Immature natural killer cell (primary cell): ENCODE measurements around the gene YJEFN3. TPM values are rescaled to one million over a fixed set of nuclear protein-coding genes. Genes with fewer than 3 reads are reported as not detected.

Experiments used
- DNase-seq, 3 donors: peaks; one replicate each; pipeline ENCODE4 v3.0.0; 2022; ENCODE audit warnings: mixed read lengths in 1 of 3
- H3K27ac Mint-ChIP-seq, 6 donors: one replicate each; pipeline ENCODE4 v1.8.0; 2020; ENCODE audit warnings: mixed read lengths in 6 of 6, mild to moderate bottlenecking in 5 of 6, inconsistent platforms in 4 of 6, moderate library complexity in 3 of 6
- H3K27me3 Mint-ChIP-seq, 3 donors: one replicate each; pipeline ENCODE4 v1.8.0; 2020 to 2021; ENCODE audit warnings: low read depth in 3 of 3, mild to moderate bottlenecking in 3 of 3, mixed read lengths in 3 of 3, moderate library complexity in 3 of 3, inconsistent platforms in 1 of 3
- H3K36me3 Mint-ChIP-seq, 3 donors: one replicate each; pipeline ENCODE4 v1.8.0; 2020; ENCODE audit warnings: mixed read lengths in 3 of 3, inconsistent platforms in 2 of 3, mild to moderate bottlenecking in 2 of 3
- H3K4me1 Mint-ChIP-seq, 2 donors: one replicate each; pipeline ENCODE4 v1.8.0; 2020; ENCODE audit warnings: inconsistent platforms in 2 of 2, mild to moderate bottlenecking in 2 of 2, mixed read lengths in 2 of 2, moderate library complexity in 1 of 2
- H3K4me3 Mint-ChIP-seq, 5 donors: one replicate each; pipeline ENCODE4 v1.8.0; 2020; ENCODE audit warnings: mild to moderate bottlenecking in 5 of 5, mixed read lengths in 5 of 5, inconsistent platforms in 3 of 5, moderate library complexity in 3 of 5
- H3K9me3 Mint-ChIP-seq, 6 donors: one replicate each; pipeline ENCODE4 v1.8.0; 2020; ENCODE audit warnings: mild to moderate bottlenecking in 6 of 6, mixed read lengths in 6 of 6, inconsistent platforms in 4 of 6, moderate library complexity in 3 of 6
- polyA plus RNA-seq, 3 donors: library from polyadenylated mRNA; unstranded; fragments of 300-500 nt; fragmentation: Illumina TruSeq; gene quantifications; one replicate each; pipeline ENCODE4 v1.2.3, GENCODE V29; 2021

Gene YJEFN3, protein sequence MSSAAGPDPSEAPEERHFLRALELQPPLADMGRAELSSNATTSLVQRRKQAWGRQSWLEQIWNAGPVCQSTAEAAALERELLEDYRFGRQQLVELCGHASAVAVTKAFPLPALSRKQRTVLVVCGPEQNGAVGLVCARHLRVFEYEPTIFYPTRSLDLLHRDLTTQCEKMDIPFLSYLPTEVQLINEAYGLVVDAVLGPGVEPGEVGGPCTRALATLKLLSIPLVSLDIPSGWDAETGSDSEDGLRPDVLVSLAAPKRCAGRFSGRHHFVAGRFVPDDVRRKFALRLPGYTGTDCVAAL
- under 1 TPM in 1 of 3 donors, not detected in 2; 0.21 TPM for polyA plus RNA-seq

DNA sequence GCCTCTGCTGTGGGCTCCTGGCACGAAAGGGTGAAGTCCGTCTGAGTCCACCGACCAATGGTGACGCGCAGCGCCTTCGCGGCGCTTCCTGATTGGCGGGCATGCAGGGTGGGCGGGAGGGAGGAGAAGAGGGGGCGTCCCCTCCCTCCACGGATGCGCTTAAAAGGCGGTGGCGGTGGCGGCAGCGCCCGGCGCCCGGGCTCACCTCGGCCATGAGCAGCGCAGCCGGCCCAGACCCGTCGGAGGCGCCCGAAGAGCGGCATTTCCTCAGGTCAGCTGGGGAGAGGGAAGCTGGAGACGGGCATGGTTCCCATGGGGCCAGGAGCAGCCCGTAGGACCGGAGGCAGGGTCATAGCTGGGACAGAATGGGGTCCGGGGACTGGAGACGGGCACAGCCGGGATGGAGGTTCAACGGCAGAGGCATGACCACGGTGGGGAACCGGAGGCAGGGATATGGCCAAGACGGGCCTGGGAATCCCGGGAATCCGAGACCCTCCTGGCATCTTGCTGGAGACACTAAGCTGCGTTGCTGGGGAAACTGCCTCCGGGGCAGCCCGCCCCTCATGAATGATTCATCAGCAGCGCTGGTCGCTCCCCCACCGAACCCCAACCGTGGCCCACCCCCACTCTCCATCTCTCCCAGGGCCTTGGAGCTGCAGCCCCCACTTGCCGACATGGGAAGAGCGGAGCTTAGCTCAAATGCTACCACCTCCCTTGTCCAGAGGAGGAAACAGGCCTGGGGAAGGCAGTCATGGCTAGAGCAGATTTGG, at the start of gene YJEFN3:
Gene YJEFN3, plus strand, starts transcription at position 191 of the 770 bp plus-strand sequence. Its CDS starts 22 bp downstream, at position 213.
- Mint-ChIP-seq H3K9me3 (no peaks in the 10 kb centered on the region), H3K4me1 (peaks cover 2 to 6% of the 10 kb centered on the region in 2 donors), H3K27me3 (peaks cover 0 to 16% (median 9%) of the 10 kb centered on the region in 3 donors), H3K27ac (peak within 1 kb of the TSS in 3 of 6 donors; percentile 35 to 57 (median 48)), H3K36me3 (peaks cover 0 to 3% (median 0%) of the 10 kb centered on the region in 3 donors), H3K4me3 (no peak within 1 kb of the TSS)
- DNase-seq: no peak

DNA sequence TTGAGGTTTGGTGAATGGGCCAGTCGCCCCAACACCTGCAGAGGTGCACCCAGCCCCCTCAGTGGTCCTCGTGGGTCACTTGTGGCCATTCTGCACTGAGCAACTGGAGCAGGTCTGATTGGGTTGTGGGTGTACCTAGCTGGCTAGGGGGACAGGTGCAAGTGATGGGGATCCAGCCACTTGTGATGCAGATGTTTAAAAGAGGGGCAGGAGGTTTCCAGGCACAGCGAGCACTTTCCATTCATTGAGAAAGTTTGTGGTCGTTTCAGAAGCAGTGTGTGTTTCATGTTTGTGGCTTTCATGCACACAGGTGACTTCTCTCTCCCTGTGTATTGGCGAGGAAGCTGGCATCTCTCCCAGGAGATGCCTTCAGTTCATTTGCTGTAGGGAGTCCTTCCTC, 48.0 kb upstream of the YJEFN3 start:
- Mint-ChIP-seq H3K4me1 (peaks cover 60 to 75% of the 10 kb centered on the region in 2 donors), H3K27ac (peak overlapping the region in 5 of 6 donors; percentile 12 to 84 (median 65)), H3K4me3 (no peak overlapping the region), H3K9me3 (no peaks in the 10 kb centered on the region), H3K27me3 (peaks cover 0 to 6% (median 4%) of the 10 kb centered on the region in 3 donors), H3K36me3 (peaks cover 0 to 3% (median 0%) of the 10 kb centered on the region in 3 donors)
- no peak for DNase-seq

- H3K9me3 Mint-ChIP-seq: no peaks in the 10 kb centered on the region
- peaks cover 0 to 11% (median 5%) of the 10 kb centered on the region in 3 donors for H3K27me3 Mint-ChIP-seq
- H3K4me1 Mint-ChIP-seq: peaks cover 52 to 61% of the 10 kb centered on the region in 2 donors
- H3K4me3 Mint-ChIP-seq: no peak overlapping the region
- no peak for DNase-seq
- H3K36me3 Mint-ChIP-seq: peaks cover 0 to 3% (median 0%) of the 10 kb centered on the region in 3 donors
- H3K27ac Mint-ChIP-seq: peak overlapping the region; percentile 45 to 81 (median 69)
These were observed 45.7 kb upstream of the YJEFN3 start for GRCh38 chr19:19482809-19483596.

GRCh38 chr19:19485161-19485997, 43.3 kb upstream of the YJEFN3 start:
- no peak for DNase-seq
- Mint-ChIP-seq H3K36me3 (peaks cover 0 to 4% (median 0%) of the 10 kb centered on the region in 3 donors), H3K27me3 (peaks cover 0 to 27% (median 17%) of the 10 kb centered on the region in 3 donors), H3K4me3 (no peak overlapping the region), H3K27ac (peak overlapping the region; percentile 68 to 85 (median 73)), H3K9me3 (no peaks in the 10 kb centered on the region), H3K4me1 (peaks cover 60 to 66% of the 10 kb centered on the region in 2 donors)

- Mint-ChIP-seq H3K27me3 (peaks cover 0 to 30% (median 20%) of the 10 kb centered on the region in 3 donors), H3K4me1 (peaks cover 60 to 66% of the 10 kb centered on the region in 2 donors), H3K4me3 (no peak overlapping the region), H3K27ac (peak overlapping the region in 5 of 6 donors; percentile 68 to 85 (median 79)), H3K36me3 (peaks cover 0 to 6% (median 0%) of the 10 kb centered on the region in 3 donors), H3K9me3 (no peaks in the 10 kb centered on the region)
- DNase-seq: no peak
These were observed 42.8 kb upstream of the YJEFN3 start for GRCh38 chr19:19485998-19486290.

GRCh38 chr19:19486343-19487076, 42.2 kb upstream of the YJEFN3 start:
- DNase-seq: no peak

DNA sequence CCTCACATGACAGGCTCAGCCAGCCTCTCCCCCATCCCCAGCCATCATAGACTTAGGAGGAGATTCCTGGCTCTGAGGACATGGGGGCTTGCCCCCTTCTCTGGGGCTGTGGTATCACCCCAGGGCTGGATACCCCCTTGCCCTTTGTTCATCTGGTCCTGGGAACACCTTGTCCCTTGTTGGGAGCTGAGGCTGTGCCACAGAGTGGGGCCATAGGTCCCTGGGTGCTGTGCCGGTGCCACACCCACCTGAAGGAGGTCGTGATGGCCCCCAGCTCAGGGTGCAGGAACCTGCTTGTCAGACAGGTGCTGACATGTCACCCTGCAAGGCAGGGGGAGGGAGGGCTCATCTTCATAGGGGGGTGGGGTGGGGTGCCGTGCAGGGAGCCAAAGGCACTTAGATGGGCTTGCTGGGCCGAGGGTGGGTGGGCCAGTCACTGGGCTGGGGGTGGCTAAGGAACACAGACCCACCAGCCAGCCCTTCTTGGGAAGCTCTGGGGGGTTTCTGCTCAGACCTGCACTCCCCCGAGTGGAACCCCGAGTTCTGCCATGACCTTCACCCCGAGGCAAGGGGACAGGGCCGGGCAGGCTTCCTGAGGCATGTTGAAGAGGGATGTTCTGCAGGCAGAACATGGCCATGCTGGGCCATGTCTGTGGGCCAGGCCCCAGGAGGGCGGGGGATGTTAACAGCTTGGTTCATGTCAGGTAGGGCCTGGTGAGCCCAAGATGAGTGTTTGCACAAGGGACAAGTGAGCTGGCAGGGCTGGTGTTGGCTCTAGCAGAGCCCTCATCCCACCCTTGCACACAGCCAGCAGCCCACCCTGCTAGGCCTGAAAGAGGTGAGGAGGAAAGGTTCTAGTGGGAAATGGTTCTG, 41.4 kb upstream of the YJEFN3 start:
- Mint-ChIP-seq H3K4me1 (peaks cover 56 to 59% of the 10 kb centered on the region in 2 donors), H3K4me3 (peak overlapping the region in 4 of 5 donors; percentile 12 to 88 (median 48)), H3K9me3 (no peaks in the 10 kb centered on the region), H3K27ac (peak overlapping the region; percentile 94 to 98 (median 98)), H3K36me3 (peaks cover 0 to 6% (median 0%) of the 10 kb centered on the region in 3 donors), H3K27me3 (peaks cover 0 to 38% (median 20%) of the 10 kb centered on the region in 3 donors)
- no peak for DNase-seq

More at GRCh38 chr19:19486343-19487076, 42.2 kb upstream of the YJEFN3 start:
- Mint-ChIP-seq H3K27ac (peak overlapping the region; percentile 45 to 98 (median 76)), H3K4me3 (no peak overlapping the region), H3K27me3 (peaks cover 0 to 32% (median 20%) of the 10 kb centered on the region in 3 donors), H3K9me3 (no peaks in the 10 kb centered on the region), H3K36me3 (peaks cover 0 to 6% (median 0%) of the 10 kb centered on the region in 3 donors), H3K4me1 (peaks cover 57 to 62% of the 10 kb centered on the region in 2 donors)

- no peaks in the 10 kb centered on the region for H3K9me3 Mint-ChIP-seq
- H3K27ac Mint-ChIP-seq: peak overlapping the region; percentile 94 to 98 (median 98)
- H3K4me3 Mint-ChIP-seq: peak overlapping the region; percentile 75 to 88 (median 78)
- peaks cover 0 to 4% (median 0%) of the 10 kb centered on the region in 3 donors for H3K36me3 Mint-ChIP-seq
- peaks cover 51 to 56% of the 10 kb centered on the region in 2 donors for H3K4me1 Mint-ChIP-seq
- no peak for DNase-seq
- H3K27me3 Mint-ChIP-seq: peaks cover 0 to 37% (median 22%) of the 10 kb centered on the region in 3 donors
These were observed 40.5 kb upstream of the YJEFN3 start for GRCh38 chr19:19487950-19488874.

GRCh38 chr19:19488875-19489690, 39.6 kb upstream of the YJEFN3 start:
- H3K4me1 Mint-ChIP-seq: peaks cover 50 to 53% of the 10 kb centered on the region in 2 donors
- DNase-seq: peak; percentile 84 to 88 (median 84)
- no peaks in the 10 kb centered on the region for H3K9me3 Mint-ChIP-seq
- H3K4me3 Mint-ChIP-seq: peak overlapping the region; percentile 75 to 88 (median 78)
- peaks cover 0 to 37% (median 22%) of the 10 kb centered on the region in 3 donors for H3K27me3 Mint-ChIP-seq
- H3K27ac Mint-ChIP-seq: peak overlapping the region; percentile 94 to 98 (median 98)
- H3K36me3 Mint-ChIP-seq: peaks cover 0 to 3% (median 0%) of the 10 kb centered on the region in 3 donors

- H3K9me3 Mint-ChIP-seq: no peaks in the 10 kb centered on the region
- peaks cover 49 to 51% of the 10 kb centered on the region in 2 donors for H3K4me1 Mint-ChIP-seq
- H3K27me3 Mint-ChIP-seq: peaks cover 0 to 41% (median 24%) of the 10 kb centered on the region in 3 donors
- no peak for DNase-seq
- H3K36me3 Mint-ChIP-seq: peaks cover 0 to 3% (median 2%) of the 10 kb centered on the region in 3 donors
- peak overlapping the region; percentile 94 to 98 (median 98) for H3K27ac Mint-ChIP-seq
- H3K4me3 Mint-ChIP-seq: peak overlapping the region; percentile 75 to 88 (median 78)
These were observed 38.9 kb upstream of the YJEFN3 start for GRCh38 chr19:19489804-19490204.
